DOHH2 (cell line): Measurements from ENCODE around the gene U2AF2.

Source experiments
- H3F3A ChIP-seq: fragments of 200-600 bp; sonication (generic), shearing (Covaris generic); 2 replicates; pipeline ENCODE4 v1.6.0; 2016; ENCODE audit warnings: antibody characterized with exemption, mild to moderate bottlenecking; ENCODE audit not compliant: control insufficient read depth, insufficient read depth
- H3K27ac ChIP-seq: fragments of 200-600 bp; sonication (generic); 2 replicates; pipeline ENCODE4 v1.5.1; 2014; ENCODE audit warnings: low read depth, mild to moderate bottlenecking, low read length, moderate library complexity
- H3K27me3 ChIP-seq: fragments of 200-600 bp; sonication (generic); 2 replicates; pipeline ENCODE4 v1.6.1; 2014; ENCODE audit warnings: mild to moderate bottlenecking, low read length, mixed read lengths; ENCODE audit not compliant: control insufficient read depth
- H3K36me3 ChIP-seq: fragments of 200-600 bp; sonication (generic); 2 replicates; pipeline ENCODE4 v1.6.1; 2014; ENCODE audit warnings: mild to moderate bottlenecking, low read length, moderate library complexity, mixed read lengths; ENCODE audit not compliant: control insufficient read depth
- H3K4me1 ChIP-seq: fragments of 200-600 bp; sonication (generic); 2 replicates; pipeline ENCODE4 v1.6.1; 2014; ENCODE audit warnings: mild to moderate bottlenecking, low read length, mixed read lengths; ENCODE audit not compliant: control insufficient read depth
- H3K4me2 ChIP-seq: fragments of 200-600 bp; sonication (generic); 2 replicates; pipeline ENCODE4 v1.6.0; 2014; ENCODE audit warnings: mild to moderate bottlenecking, low read length, moderate library complexity
- H3K4me3 ChIP-seq: fragments of 200-600 bp; sonication (generic); 2 replicates; pipeline ENCODE4 v1.5.1; 2014; ENCODE audit warnings: mild to moderate bottlenecking, low read length, mixed read lengths
- H3K79me2 ChIP-seq: fragments of 200-600 bp; sonication (generic); 2 replicates; pipeline ENCODE4 v1.6.1; 2014; ENCODE audit warnings: mild to moderate bottlenecking, low read length, mixed read lengths; ENCODE audit not compliant: control insufficient read depth
- H3K9me2 ChIP-seq: fragments of 200-600 bp; sonication (generic); replicated peaks from 2 replicates; pipeline ENCODE4 v1.6.1; 2014; ENCODE audit warnings: mild to moderate bottlenecking, low read length, mixed read lengths; ENCODE audit not compliant: control insufficient read depth
- H3K9me3 ChIP-seq: fragments of 200-600 bp; sonication (generic); 2 replicates; pipeline ENCODE4 v1.6.1; 2014; ENCODE audit warnings: antibody characterized with exemption, low read length, mixed read lengths; ENCODE audit not compliant: control insufficient read depth, insufficient read depth
- H4K20me1 ChIP-seq: fragments of 200-600 bp; sonication (generic); 2 replicates; pipeline ENCODE4 v1.6.0; 2014; ENCODE audit warnings: low read depth, mild to moderate bottlenecking, antibody characterized with exemption, low read length, moderate library complexity; ENCODE audit not compliant: control insufficient read depth, insufficient read depth
- EZH2phosphoT487 ChIP-seq: fragments of 200-600 bp; sonication (generic); IDR thresholded peaks from 2 replicates; pipeline ENCODE4 v1.6.1; 2017; ENCODE audit warnings: borderline replicate concordance, mild to moderate bottlenecking, antibody characterized with exemption, low read length, moderate library complexity, mixed read lengths
- TF ChIP-seq, protein P1 (sequence below): fragments of 200-600 bp; sonication (generic); IDR thresholded peaks from one replicate; pipeline ENCODE4 v1.5.1; 2014; ENCODE audit warnings: antibody characterized with exemption, mild to moderate bottlenecking, low read depth, low read length; ENCODE audit not compliant: poor library complexity, severe bottlenecking

U2AF2 gene

DNA sequence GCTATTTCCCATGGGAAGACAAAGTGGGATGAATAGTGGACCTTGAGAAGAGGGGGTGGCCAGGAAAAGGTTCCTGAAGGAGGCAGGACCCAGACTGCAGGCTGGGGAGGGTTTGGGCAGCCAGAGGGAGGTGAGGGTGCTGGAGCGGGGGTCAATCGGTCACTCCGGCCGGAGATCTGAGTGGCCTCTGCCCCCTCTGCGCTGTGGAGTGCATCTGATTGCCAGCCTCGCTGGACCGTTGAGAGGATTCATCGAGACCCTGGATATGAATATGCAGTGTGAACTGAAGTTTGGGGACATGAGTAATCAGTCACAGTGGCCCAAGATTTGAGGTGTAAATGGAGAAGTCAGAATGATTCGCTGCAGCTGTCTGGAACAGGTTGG is 19.5 kb upstream of the U2AF2 start:
- Histone ChIP-seq H3F3A (peaks cover 16% of the 10 kb centered on the region), H3K4me1 (peaks cover 56% of the 10 kb centered on the region), H4K20me1 (peaks cover 3% of the 10 kb centered on the region; the same call in 1 of the 2 replicates), H3K36me3 (peaks cover 26% of the 10 kb centered on the region), H3K27ac (peak overlapping the region; percentile 56), H3K79me2 (peaks cover 52% of the 10 kb centered on the region), H3K27me3 (no peaks in the 10 kb centered on the region), H3K4me3 (peak overlapping the region; percentile 86), H3K4me2 (peak overlapping the region; percentile 96), H3K9me2 (no peaks in the 10 kb centered on the region), H3K9me3 (no peaks in the 10 kb centered on the region)
- TF ChIP-seq, protein P1, sequence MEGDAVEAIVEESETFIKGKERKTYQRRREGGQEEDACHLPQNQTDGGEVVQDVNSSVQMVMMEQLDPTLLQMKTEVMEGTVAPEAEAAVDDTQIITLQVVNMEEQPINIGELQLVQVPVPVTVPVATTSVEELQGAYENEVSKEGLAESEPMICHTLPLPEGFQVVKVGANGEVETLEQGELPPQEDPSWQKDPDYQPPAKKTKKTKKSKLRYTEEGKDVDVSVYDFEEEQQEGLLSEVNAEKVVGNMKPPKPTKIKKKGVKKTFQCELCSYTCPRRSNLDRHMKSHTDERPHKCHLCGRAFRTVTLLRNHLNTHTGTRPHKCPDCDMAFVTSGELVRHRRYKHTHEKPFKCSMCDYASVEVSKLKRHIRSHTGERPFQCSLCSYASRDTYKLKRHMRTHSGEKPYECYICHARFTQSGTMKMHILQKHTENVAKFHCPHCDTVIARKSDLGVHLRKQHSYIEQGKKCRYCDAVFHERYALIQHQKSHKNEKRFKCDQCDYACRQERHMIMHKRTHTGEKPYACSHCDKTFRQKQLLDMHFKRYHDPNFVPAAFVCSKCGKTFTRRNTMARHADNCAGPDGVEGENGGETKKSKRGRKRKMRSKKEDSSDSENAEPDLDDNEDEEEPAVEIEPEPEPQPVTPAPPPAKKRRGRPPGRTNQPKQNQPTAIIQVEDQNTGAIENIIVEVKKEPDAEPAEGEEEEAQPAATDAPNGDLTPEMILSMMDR: no peak
- TF ChIP-seq EZH2phosphoT487: no peak

DNA sequence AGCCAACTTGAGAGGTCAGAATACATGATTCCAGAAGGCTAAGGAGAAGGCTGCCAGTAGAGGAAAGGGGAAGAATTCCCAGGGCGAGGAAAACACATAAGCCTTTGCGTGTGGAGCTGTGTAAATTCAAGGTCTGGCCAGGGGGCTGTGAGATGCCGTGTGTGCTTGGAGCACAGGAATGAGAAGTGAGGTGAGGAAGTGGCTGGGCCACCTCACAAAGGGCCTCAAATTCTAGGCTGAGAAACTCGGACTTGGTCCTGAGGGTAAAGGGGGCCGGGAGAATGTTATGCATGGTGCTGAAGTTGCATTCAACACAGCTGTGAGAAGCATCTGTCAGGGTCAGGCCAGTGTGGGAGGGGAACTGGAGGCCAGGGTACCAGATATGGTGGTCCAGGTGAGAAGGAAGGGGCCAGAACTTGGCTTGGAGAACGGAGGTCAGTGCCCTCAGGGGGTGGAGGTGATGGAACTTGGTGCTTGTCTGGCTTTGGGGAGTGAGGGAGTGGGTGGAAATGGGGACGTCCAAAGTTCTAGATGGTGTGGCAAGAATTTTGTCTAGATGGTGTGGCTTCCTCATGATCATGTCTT is 18.9 kb upstream of the U2AF2 start:
- Histone ChIP-seq H3K27ac (no peak overlapping the region), H3K4me2 (peak overlapping the region; percentile 96), H3K36me3 (peaks cover 26% of the 10 kb centered on the region), H4K20me1 (peaks cover 3% of the 10 kb centered on the region; the same call in 1 of the 2 replicates), H3K27me3 (no peaks in the 10 kb centered on the region), H3K79me2 (peaks cover 52% of the 10 kb centered on the region), H3K4me1 (peaks cover 60% of the 10 kb centered on the region), H3K9me3 (no peaks in the 10 kb centered on the region), H3K9me2 (no peaks in the 10 kb centered on the region), H3K4me3 (peak overlapping the region; percentile 86), H3F3A (peaks cover 20% of the 10 kb centered on the region)
- TF ChIP-seq EZH2phosphoT487: no peak
- TF ChIP-seq, protein P1: no peak

DNA sequence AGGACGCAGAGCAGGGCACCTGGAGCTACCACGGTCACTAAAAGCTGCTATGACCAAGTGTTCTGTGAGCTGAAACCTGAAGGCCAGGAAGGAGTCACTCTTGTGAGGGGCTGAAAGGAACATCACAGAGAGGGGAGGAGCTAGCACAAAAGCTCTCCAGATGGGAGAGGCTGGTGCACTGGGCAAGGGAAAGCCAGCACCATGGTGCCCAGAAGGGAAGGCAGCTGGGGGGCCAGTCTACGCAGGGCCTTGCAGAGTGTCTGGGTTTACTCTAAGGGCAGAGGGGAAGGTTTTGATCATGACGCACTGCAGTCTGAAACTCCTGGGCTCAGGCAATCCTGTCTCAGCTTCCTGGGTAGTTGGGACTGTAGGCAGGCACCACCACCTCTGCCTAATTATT is 18.1 kb upstream of the U2AF2 start:
- peaks cover 25% of the 10 kb centered on the region for H3F3A ChIP-seq
- TF ChIP-seq, protein P1: no peak
- no peak for TF ChIP-seq EZH2phosphoT487
- peaks cover 30% of the 10 kb centered on the region for H3K36me3 ChIP-seq
- H3K27me3 ChIP-seq: no peaks in the 10 kb centered on the region
- peaks cover 3% of the 10 kb centered on the region; the same call in 1 of the 2 replicates for H4K20me1 ChIP-seq
- no peak overlapping the region for H3K27ac ChIP-seq
- H3K79me2 ChIP-seq: peaks cover 58% of the 10 kb centered on the region
- H3K9me3 ChIP-seq: no peaks in the 10 kb centered on the region
- peak overlapping the region; percentile 86 for H3K4me3 ChIP-seq
- peak overlapping the region; percentile 96 for H3K4me2 ChIP-seq
- peaks cover 59% of the 10 kb centered on the region for H3K4me1 ChIP-seq
- H3K9me2 ChIP-seq: no peaks in the 10 kb centered on the region
